GM06990 (cell line): ENCODE measurements around the gene CHRM5.

ENCODE experiments used
- DNase-seq: peaks from one replicate; pipeline ENCODE4 v3.0.0-alpha.2; 2011; ENCODE audit not compliant: insufficient read length; ENCODE audit errors: extremely low read depth
- H3K27me3 ChIP-seq: replicated peaks from 2 replicates; pipeline ENCODE4 v1.6.0; 2011; ENCODE audit warnings: low read length; ENCODE audit not compliant: control insufficient read depth, insufficient read depth
- H3K36me3 ChIP-seq: 2 replicates; pipeline ENCODE4 v1.5.1; 2011; ENCODE audit warnings: low read length; ENCODE audit not compliant: control insufficient read depth, insufficient read depth
- H3K4me3 ChIP-seq: replicated peaks from 2 replicates; pipeline ENCODE4 v1.5.1; 2011; ENCODE audit warnings: low read depth, mild to moderate bottlenecking, control low read depth, low read length
- CTCF ChIP-seq: IDR thresholded peaks from 2 replicates; pipeline ENCODE4 v1.5.1; 2011; ENCODE audit warnings: low read length, control low read depth, mild to moderate bottlenecking, inconsistent platforms; ENCODE audit not compliant: insufficient read depth, poor library complexity, severe bottlenecking

CHRM5 gene

GRCh38 chr15:34065941-34066340 is 97.6 kb downstream of the CHRM5 start:
- Histone ChIP-seq H3K4me3 (no peak overlapping the region), H3K36me3 (no peaks in the 10 kb centered on the region), H3K27me3 (no peaks in the 10 kb centered on the region)
- no peak for TF ChIP-seq CTCF
- no peak for DNase-seq

- DNase-seq: no peak
- no peaks in the 10 kb centered on the region for H3K36me3 ChIP-seq
- no peak overlapping the region for H3K4me3 ChIP-seq
- H3K27me3 ChIP-seq: no peaks in the 10 kb centered on the region
- TF ChIP-seq CTCF: no peak
Measured at GRCh38 chr15:34070003-34070402, 101.7 kb downstream of the CHRM5 start.

GRCh38 chr15:34076785-34077184 is 108.5 kb downstream of the CHRM5 start:
- no peak for TF ChIP-seq CTCF
- Histone ChIP-seq H3K36me3 (no peaks in the 10 kb centered on the region), H3K4me3 (no peak overlapping the region), H3K27me3 (no peaks in the 10 kb centered on the region)
- no peak for DNase-seq

- no peaks in the 10 kb centered on the region for H3K27me3 ChIP-seq
- no peaks in the 10 kb centered on the region for H3K36me3 ChIP-seq
- no peak for DNase-seq
- H3K4me3 ChIP-seq: no peak overlapping the region
- no peak for TF ChIP-seq CTCF
Measured at GRCh38 chr15:34078900-34079299, 110.6 kb downstream of the CHRM5 start.

- no peak for TF ChIP-seq CTCF
- Histone ChIP-seq H3K36me3 (peaks cover 3% of the 10 kb centered on the region), H3K27me3 (no peaks in the 10 kb centered on the region), H3K4me3 (no peak overlapping the region)
- DNase-seq: no peak
Measured at GRCh38 chr15:34079904-34080303, 111.6 kb downstream of the CHRM5 start.

GRCh38 chr15:34084086-34084485 is 115.8 kb downstream of the CHRM5 start:
- TF ChIP-seq CTCF: no peak
- Histone ChIP-seq H3K36me3 (peaks cover 11% of the 10 kb centered on the region), H3K27me3 (no peaks in the 10 kb centered on the region), H3K4me3 (no peak overlapping the region)
- DNase-seq: no peak
